GM18526 (cell line): Measurements from ENCODE around the gene PHC2.

ENCODE experiments used
- POLR2A ChIP-seq: IDR thresholded peaks from 3 replicates; pipeline ENCODE4 v1.6.1; 2011; ENCODE audit not compliant: insufficient read length; ENCODE audit errors: extremely low read depth

PHC2 gene

GRCh38 chr1:33286451-33287185 is 144.3 kb downstream of the PHC2 start:
- no peak for TF ChIP-seq POLR2A

GRCh38 chr1:33284049-33284448 is 146.8 kb downstream of the PHC2 start:
- TF ChIP-seq POLR2A: no peak

GRCh38 chr1:33282791-33283190 is 148.1 kb downstream of the PHC2 start:
- no peak for TF ChIP-seq POLR2A

- no peak for TF ChIP-seq POLR2A
Measured at GRCh38 chr1:33281554-33282303, 149.2 kb downstream of the PHC2 start.

DNA sequence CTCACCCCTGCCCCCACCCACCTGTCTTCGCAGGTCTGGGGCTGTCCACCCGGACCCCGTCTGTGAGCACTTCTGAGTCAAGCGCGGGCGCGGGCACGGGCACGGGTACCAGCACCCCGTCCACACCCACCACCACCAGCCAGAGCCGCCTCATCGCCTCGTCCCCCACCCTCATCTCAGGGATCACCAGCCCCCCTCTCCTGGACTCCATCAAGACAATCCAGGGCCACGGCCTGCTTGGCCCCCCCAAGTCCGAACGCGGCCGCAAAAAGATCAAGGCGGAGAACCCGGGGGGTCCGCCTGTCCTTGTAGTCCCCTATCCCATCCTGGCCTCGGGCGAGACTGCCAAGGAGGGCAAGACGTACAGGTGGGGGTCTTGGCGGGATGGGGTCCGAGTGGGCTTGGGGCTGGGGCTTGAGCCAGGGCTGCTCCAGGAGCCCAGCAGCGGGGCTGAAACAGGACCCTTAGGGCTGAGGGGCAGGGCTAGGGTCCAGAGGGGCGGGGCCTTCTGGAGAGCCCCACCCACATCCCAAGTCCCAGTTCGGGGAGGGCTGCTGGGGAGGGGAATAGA is 150.7 kb downstream of the PHC2 start:
- TF ChIP-seq POLR2A: no peak

GRCh38 chr1:33277488-33278084 is 153.3 kb downstream of the PHC2 start:
- no peak for TF ChIP-seq POLR2A

GRCh38 chr1:33276573-33277298 is 154.2 kb downstream of the PHC2 start:
- TF ChIP-seq POLR2A: no peak

GRCh38 chr1:33275706-33276572 is 155.0 kb downstream of the PHC2 start:
- TF ChIP-seq POLR2A: no peak

DNA sequence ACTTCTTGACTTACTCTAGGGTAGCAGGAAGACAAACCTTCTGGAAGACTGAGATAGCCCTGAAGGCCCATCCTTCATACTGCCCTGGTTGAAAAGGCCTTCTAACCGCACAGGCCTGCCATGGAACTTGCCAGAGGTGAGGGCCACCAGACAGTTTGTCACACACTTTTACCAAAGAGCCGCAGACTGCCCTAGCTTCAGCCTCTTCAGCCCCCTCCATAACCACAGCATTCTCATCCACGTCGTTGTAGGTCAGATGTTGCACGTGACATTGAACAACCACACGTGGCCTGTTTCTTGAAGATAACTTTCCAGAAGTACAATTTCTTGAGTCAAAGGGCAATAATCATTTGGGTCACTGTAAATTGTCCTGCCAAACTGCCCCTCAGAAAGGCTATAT is 155.7 kb downstream of the PHC2 start:
- TF ChIP-seq POLR2A: no peak

- TF ChIP-seq POLR2A: no peak
Measured at GRCh38 chr1:33274446-33274845, 156.4 kb downstream of the PHC2 start.

DNA sequence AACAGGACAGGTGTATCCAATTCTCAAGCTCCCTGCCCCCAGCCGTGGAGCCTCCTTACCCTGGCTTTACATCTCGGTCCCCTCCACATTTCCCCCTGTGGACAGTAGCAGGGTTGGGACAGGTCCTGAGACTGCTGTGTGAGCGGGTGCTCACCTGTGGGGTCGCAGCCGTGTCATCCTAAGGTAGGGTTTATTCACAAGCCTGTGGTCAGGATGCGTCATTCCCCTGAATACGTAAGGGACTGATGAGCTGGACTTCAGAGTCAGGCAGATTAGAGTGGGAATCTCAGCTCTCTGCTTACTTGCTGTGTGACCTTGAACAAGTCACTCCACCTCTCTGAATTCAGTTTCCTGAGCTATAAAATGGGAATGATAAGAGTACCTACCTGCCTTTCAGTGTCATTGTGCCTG is 156.9 kb downstream of the PHC2 start:
- TF ChIP-seq POLR2A: no peak
